ENCODE measurements around the gene EBF3. TPM values are rescaled to one million over a fixed set of nuclear protein-coding genes. Genes with fewer than 3 reads are reported as not detected.

EBF3 gene
- polyA plus RNA-seq, 1 experiment: 0.32 TPM

GRCh38 chr10:129866894-129867293 lies 97.2 kb downstream of the EBF3 start:
- Histone ChIP-seq H3K36me3 (ENCODE audit: control insufficient read depth, insufficient read depth, low read length) (no peaks in the 10 kb centered on the region), H3K27me3 (ENCODE audit: control insufficient read depth, insufficient read depth, low read length) (no peaks in the 10 kb centered on the region), H3K4me3 (ENCODE audit: low read depth, low read length) (no peak overlapping the region)
- POLR2A ChIA-PET: no interaction called here
- CTCF ChIA-PET: no interaction called here
- DNase-seq (ENCODE audit: low read depth): no peak
- no peak for TF ChIP-seq CTCF (IDR thresholded peaks at IDR 0.05; ENCODE audit: insufficient read depth, low read depth, low read length)

- ChIA-PET CTCF (no interaction called here), POLR2A (no interaction called here)
- Histone ChIP-seq H3K4me3 (ENCODE audit: low read depth, low read length) (no peak overlapping the region), H3K36me3 (ENCODE audit: control insufficient read depth, insufficient read depth, low read length) (no peaks in the 10 kb centered on the region), H3K27me3 (ENCODE audit: control insufficient read depth, insufficient read depth, low read length) (no peaks in the 10 kb centered on the region)
- no peak for DNase-seq (ENCODE audit: low read depth)
- TF ChIP-seq CTCF (IDR thresholded peaks at IDR 0.05; ENCODE audit: insufficient read depth, low read depth, low read length): no peak
Observed at GRCh38 chr10:129865960-129866359, 98.1 kb downstream of the EBF3 start.

- ChIA-PET POLR2A (no interaction called here), CTCF (no interaction called here)
- no peak overlapping the region for H3K4me3 ChIP-seq (ENCODE audit: low read depth, low read length)
Observed at GRCh38 chr10:129865413-129865812, 98.7 kb downstream of the EBF3 start.

GRCh38 chr10:129864601-129865126 lies 99.4 kb downstream of the EBF3 start:
- no peak overlapping the region for H3K4me3 ChIP-seq (ENCODE audit: low read depth, low read length)
- no peak for TF ChIP-seq CTCF (IDR thresholded peaks at IDR 0.05; ENCODE audit: insufficient read depth, low read depth, low read length)
- CTCF ChIA-PET: no interaction called here
- POLR2A ChIA-PET: no interaction called here
- H3K36me3 ChIP-seq (ENCODE audit: control insufficient read depth, insufficient read depth, low read length): no peaks in the 10 kb centered on the region
- DNase-seq (ENCODE audit: low read depth): no peak
- no peaks in the 10 kb centered on the region for H3K27me3 ChIP-seq (ENCODE audit: control insufficient read depth, insufficient read depth, low read length)

More at GRCh38 chr10:129865413-129865812, 98.7 kb downstream of the EBF3 start:
- Histone ChIP-seq H3K27me3 (ENCODE audit: control insufficient read depth, insufficient read depth, low read length) (no peaks in the 10 kb centered on the region), H3K36me3 (ENCODE audit: control insufficient read depth, insufficient read depth, low read length) (no peaks in the 10 kb centered on the region)
- no peak for DNase-seq (ENCODE audit: low read depth)
- no peak for TF ChIP-seq CTCF (IDR thresholded peaks at IDR 0.05; ENCODE audit: insufficient read depth, low read depth, low read length)

- ChIA-PET POLR2A (no interaction called here), CTCF (no interaction called here)
Observed at GRCh38 chr10:129864082-129864481, 100.0 kb downstream of the EBF3 start.

More at GRCh38 chr10:129864082-129864481, 100.0 kb downstream of the EBF3 start:
- TF ChIP-seq CTCF (IDR thresholded peaks at IDR 0.05; ENCODE audit: insufficient read depth, low read depth, low read length): no peak
- Histone ChIP-seq H3K36me3 (ENCODE audit: control insufficient read depth, insufficient read depth, low read length) (no peaks in the 10 kb centered on the region), H3K27me3 (ENCODE audit: control insufficient read depth, insufficient read depth, low read length) (no peaks in the 10 kb centered on the region), H3K4me3 (ENCODE audit: low read depth, low read length) (no peak overlapping the region)
- DNase-seq (ENCODE audit: low read depth): no peak
